Activated CD8-positive, alpha-beta memory T cell treated with anti-CD3 and anti-CD28 coated beads for 24 hours (primary cell): ENCODE measurements around the gene PARP9.
A peak's percentile ranks its signal among the peaks of the same experiment; 100 is the strongest.
"Not testable (repeated sequence)": the region's sequence is repeated elsewhere in the genome, so short reads cannot be mapped to it uniquely, and the experiment has no call there.

Source experiments
- DNase-seq: peaks from one replicate; pipeline ENCODE4 v3.0.0-alpha.2; 2020

The PARP9 gene

GRCh38 chr3:122572940-122573412, 8.9 kb upstream of the PARP9 start:
- DNase-seq: no peak

DNA sequence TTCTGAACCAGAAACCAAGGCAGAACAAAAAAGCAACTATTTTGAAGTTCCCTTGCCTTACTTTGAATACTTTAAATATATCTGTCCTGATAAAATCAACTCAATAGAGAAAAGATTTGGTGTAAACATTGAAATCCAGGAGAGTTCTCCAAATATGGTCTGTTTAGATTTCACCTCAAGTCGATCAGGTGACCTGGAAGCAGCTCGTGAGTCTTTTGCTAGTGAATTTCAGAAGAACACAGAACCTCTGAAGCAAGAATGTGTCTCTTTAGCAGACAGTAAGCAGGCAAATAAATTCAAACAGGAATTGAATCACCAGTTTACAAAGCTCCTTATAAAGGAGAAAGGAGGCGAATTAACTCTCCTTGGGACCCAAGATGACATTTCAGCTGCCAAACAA, 4.7 kb upstream of the PARP9 start:
- no peak for DNase-seq

- not testable (repeated sequence) for DNase-seq
Observed at GRCh38 chr3:122568131-122568530, 4.0 kb upstream of the PARP9 start.

GRCh38 chr3:122563717-122564025, 429 bp downstream of the PARP9 start:
- DNase-seq: peak; percentile 65

DNA sequence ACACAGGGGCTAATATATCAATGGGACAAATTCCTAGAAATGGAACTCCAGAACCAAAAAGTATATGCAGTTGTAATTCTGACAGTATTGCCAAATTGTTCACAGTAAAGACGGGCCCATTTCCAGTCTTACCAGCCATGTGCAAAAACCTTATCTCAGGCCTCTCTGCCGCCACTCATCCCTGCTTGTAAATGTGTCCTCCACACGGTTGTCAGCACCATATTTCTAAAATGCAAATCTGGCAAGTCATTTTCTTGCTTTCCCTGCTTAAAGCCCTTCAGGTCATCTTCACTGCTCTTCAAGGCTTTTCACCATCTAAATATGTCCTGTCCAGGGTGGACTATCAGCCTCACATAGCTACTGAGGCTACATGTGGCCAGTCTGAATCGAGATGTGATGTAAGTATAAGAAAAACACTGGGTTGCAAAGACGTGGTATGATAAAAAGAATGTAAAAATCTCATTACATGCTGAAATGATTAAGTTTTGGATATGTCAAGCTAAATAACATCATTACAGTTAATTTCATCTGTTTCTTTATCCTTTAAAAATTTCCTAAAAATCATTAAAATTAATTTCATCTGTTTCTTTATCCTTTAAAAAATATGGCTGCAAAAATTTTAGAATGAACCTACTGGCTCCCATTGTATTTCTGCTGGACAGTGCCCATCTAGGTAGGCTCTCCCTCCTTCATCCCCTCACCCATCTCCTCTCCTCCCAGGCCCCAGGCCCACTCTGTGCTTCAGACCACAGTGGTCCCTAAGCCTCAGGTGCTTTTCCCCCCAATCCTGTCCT, 980 bp downstream of the PARP9 start:
- DNase-seq: no peak

DNA sequence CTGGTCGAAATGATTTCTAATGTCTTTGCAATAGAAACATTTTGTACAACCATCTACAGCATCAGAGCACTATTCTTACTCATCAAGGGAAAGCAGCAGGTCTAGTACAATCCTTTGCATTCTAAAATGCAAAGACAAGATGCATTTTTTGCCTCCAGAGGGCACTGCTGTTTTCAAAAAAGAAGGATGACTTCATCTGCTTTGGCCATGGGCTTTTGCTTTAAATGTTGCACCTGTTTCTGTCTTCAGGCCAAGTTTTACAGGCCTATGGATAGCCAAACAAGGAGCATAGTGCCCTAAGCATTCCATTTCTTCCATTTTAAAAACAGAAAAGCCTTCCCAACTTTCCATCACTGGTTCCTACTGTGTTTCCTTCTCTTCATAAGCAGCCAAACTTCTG, 3.4 kb downstream of the PARP9 start:
- peak; percentile 68 for DNase-seq

- DNase-seq: no peak
Observed at GRCh38 chr3:122559906-122560305, 4.2 kb downstream of the PARP9 start.

GRCh38 chr3:122558605-122559004, 5.5 kb downstream of the PARP9 start:
- no peak for DNase-seq

DNA sequence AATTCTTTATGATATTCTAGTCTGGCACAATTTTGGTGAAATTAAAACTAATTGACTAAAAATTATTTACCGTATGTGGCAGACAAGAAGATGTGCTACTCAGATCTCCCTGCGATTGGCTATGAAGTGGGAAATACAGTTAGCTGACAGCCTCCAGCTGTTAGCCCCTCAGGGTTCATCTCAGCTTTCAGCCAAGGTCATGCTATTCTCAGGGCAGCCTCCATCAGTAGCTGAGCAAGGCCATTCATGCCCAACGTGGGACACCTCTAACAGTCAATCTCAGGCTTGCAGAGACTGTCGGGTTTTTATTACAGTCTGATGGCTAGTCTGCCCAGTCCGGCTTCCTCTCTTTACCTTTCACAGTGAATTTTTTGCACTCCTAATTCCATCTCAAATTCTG, 6.7 kb downstream of the PARP9 start:
- DNase-seq: no peak

DNA sequence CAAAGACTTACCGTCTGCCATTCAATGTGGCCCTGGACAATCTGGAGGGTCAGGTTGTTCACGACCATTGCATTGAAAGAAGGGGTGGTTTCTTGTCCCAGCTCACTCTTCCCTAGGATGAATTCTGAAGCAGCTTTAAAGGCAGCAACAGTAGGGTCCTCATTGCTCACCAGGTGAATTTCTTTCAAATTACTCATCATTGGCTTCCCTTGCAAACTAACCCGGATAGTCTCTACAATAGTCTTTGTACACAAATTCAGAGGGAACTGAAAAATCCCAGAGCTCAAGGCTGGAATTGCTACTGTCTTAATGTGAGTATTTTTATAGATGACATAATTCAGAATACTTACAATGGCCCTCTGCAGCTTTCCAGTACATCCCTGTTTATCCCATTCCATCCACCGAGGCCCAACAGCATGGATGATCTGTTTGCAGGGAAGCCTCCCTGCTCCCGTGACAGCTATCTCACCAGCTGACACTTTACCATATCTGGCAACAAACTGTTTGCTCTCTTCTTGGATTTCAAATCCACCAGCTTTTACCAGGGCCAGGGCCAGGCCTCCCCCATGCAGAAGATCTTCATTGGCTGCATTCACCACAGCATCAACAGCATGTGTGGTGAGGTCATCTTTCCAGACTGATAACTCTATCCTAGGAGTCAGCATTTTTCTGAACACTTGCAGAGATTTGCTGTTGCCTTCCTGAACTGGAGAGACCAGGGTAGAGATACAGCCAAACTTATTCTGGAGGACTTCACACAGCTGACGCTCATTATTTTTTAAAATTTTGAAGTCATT, 8.6 kb downstream of the PARP9 start:
- DNase-seq: no peak

GRCh38 chr3:122553171-122553570, 10.9 kb downstream of the PARP9 start:
- no peak for DNase-seq

GRCh38 chr3:122548619-122549018, 15.5 kb downstream of the PARP9 start:
- no peak for DNase-seq

- no peak for DNase-seq
Observed at GRCh38 chr3:122548076-122548475, 16.0 kb downstream of the PARP9 start.

- no peak for DNase-seq
Observed at GRCh38 chr3:122546151-122546550, 17.9 kb downstream of the PARP9 start.

DNA sequence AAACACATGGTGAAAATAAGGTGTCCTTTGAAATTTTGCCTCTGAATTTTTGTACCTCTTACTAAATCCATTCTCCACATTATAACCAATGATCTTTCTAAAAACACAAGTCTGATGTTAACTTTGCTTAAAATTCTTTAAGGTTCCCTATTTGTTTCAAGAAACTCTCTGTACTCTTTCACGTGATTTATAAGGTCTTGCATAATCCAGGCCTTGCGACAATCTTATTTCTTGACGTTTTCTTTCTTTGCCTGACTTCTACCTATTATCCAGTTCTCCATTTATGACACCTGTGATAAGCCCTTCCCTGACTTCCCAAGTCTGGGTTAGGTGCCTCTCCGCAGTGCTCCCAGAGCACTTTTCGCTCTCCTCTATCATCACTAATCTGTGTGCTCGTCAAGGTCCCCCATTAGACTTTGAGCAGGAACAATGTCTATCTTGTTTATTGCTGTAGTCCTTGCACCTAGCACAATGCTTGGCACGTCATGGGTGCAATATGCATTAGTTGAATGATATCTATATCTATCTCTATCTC, 25.1 kb downstream of the PARP9 start:
- DNase-seq: no peak

- DNase-seq: no peak
Observed at GRCh38 chr3:122536632-122537001, 27.5 kb downstream of the PARP9 start.

GRCh38 chr3:122535964-122536631, 28.0 kb downstream of the PARP9 start:
- no peak for DNase-seq

GRCh38 chr3:122533931-122534334, 30.2 kb downstream of the PARP9 start:
- DNase-seq: no peak

DNA sequence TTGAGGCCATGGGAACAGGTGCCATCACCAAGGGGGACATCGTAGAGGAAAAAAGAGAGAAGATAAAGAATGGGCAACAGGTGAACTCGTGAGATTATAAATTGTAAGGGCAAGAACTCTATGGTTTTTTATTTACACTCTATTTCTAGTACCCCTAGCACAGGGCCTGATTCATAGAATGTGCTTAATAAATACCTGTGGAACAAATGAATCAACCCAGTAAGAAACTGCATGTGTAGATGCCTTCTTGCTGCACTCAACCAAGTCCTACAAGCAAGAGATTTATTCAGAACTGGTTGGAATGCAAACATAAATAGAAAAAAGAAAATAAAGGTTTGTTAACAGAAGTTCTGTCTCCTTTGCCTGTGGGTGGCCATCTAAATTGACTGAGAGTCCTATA, 30.6 kb downstream of the PARP9 start:
- DNase-seq: no peak

DNA sequence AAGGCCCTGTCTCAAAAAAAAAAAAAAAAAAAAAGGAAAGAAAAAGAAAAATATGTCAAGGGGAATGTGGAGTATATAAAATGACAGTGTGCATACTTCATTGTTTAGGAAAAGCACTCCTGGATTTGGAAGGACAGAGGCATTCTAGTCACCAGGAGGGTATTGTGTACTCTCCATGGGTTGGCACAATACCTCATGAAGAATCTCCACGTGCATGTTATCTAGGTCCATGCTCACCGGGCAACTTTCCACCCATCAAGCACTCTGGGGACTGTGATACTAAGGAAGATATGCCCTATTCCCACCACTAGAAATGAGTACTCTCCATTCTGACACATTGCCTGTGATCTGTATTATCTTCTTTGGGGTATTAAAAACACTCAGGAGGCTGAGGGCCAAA, 33.9 kb downstream of the PARP9 start:
- no peak for DNase-seq

DNA sequence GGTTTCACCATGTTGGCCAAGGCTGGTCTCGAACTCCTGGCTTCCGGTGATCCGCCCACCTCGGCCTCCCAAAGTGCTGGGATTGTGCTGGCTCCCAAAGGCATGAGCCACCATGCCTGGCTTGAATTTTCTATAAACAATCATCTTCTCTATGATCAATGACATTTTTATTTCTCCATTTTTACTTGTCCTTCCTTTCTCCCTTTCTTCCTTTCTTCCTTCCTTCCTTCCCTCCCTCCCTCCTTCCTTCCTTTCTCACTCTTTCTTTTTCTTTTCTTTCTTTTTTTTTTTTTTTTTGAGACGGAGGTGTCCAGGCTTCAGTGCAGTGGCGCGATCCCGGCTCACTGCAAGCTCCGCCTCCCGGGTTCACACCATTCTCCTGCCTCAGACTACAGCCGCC, 40.8 kb downstream of the PARP9 start:
- DNase-seq: no peak

GRCh38 chr3:122520861-122521260, 43.2 kb downstream of the PARP9 start:
- DNase-seq: no peak

DNA sequence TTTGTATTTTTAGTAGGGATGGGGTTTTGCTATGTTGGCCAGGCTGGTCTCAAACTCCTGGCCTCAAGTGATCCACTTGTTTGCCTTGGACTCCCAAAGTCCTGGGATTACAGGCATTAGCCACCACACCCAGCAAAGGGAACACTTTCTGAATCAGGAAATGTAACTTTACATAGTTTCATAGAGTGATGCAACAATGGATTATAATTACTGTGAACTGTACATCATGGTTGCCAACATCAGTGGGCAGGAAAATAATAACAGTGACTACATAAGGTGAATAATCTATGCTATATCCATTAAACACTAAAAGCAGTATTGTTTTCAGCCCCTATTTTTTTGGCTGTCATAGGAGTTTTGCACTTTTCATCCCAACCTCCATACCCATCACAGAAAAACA, 44.4 kb downstream of the PARP9 start:
- no peak for DNase-seq
